ENCODE measurements around the gene SYT1. TPM values are rescaled to one million over a fixed set of nuclear protein-coding genes. Genes with fewer than 3 reads are reported as not detected.

SYT1 gene
- total RNA-seq, 1 experiment from 2014 or later = 1.3 TPM

- TF ChIP-seq CTCF (IDR thresholded peaks at IDR 0.05; ENCODE audit: unreplicated experiment) = no peak
- H3K4me1 Mint-ChIP-seq (ENCODE audit: low read depth, unreplicated experiment) = no peaks in the 10 kb centered on the region
- no peak for DNase-seq
Observed at GRCh38 chr12:78977304-78977867, 112.8 kb downstream of the SYT1 start.

DNA sequence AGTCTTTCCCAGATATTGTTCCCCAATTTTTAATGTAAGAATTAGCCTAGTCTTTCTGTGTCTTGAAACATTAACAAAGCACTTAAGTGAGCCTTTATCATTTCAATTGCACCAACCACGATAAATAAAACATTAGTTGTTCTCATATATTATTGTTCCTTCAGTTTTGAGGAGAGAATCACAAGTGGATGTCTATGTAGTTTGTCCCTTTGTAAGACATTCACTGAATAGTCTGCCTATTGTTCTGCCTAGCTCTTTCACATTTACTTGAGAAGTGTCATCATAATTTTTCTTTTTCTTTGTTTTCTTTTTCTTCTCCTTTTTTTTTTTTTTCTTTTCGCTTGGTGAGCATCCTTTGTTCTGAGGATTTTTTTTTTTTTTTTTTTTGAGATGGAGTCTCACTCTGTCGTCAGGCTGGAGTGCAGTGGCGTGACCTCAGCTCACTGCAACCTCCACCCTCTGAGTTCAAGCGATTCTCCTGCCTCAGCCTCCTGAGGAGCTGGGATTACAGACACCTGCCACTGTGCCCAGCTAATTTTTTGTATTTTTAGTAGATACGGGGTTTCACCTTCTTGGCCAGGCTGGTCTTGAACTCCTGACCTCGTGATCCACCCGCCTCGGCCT, 129.7 kb downstream of the SYT1 start:
- no peaks in the 10 kb centered on the region for H3K9me3 Mint-ChIP-seq (ENCODE audit: low read depth, unreplicated experiment)
- H3K36me3 Mint-ChIP-seq (ENCODE audit: insufficient read depth, unreplicated experiment) = no peaks in the 10 kb centered on the region
- CTCF ChIA-PET = interaction anchor here (0.7 kb wide), 1 partner anchor 802 kb away, joined by 4 read pairs; no protein-coding TSS in a partner anchor
- no peak for DNase-seq
- H3K4me3 Mint-ChIP-seq (ENCODE audit: low read depth, unreplicated experiment) = no peak overlapping the region
- H3K27me3 Mint-ChIP-seq (ENCODE audit: unreplicated experiment) = no peaks in the 10 kb centered on the region
- no peaks in the 10 kb centered on the region for H3K4me1 Mint-ChIP-seq (ENCODE audit: low read depth, unreplicated experiment)
- BruUV-seq (replicated peaks) = no TSS peak
- no peak overlapping the region for H3K27ac Mint-ChIP-seq (ENCODE audit: unreplicated experiment)
- no peak for TF ChIP-seq CTCF (IDR thresholded peaks at IDR 0.05; ENCODE audit: unreplicated experiment)
- intact Hi-C loops (cut with micrococcal nuclease; ENCODE audit: unreplicated experiment) = no loop called here

More at GRCh38 chr12:78977304-78977867, 112.8 kb downstream of the SYT1 start:
- H3K4me3 Mint-ChIP-seq (ENCODE audit: low read depth, unreplicated experiment) = no peak overlapping the region
- H3K9me3 Mint-ChIP-seq (ENCODE audit: low read depth, unreplicated experiment) = no peaks in the 10 kb centered on the region
- BruUV-seq (replicated peaks) = no TSS peak
- H3K27ac Mint-ChIP-seq (ENCODE audit: unreplicated experiment) = no peak overlapping the region
- CTCF ChIA-PET = no interaction called here
- H3K36me3 Mint-ChIP-seq (ENCODE audit: insufficient read depth, unreplicated experiment) = no peaks in the 10 kb centered on the region
- intact Hi-C loops (cut with micrococcal nuclease; ENCODE audit: unreplicated experiment) = no loop called here
- H3K27me3 Mint-ChIP-seq (ENCODE audit: unreplicated experiment) = no peaks in the 10 kb centered on the region

- no peak for TF ChIP-seq CTCF (IDR thresholded peaks at IDR 0.05; ENCODE audit: unreplicated experiment)
- intact Hi-C loops (cut with micrococcal nuclease; ENCODE audit: unreplicated experiment) = loop anchor here (10.0 kb wide), 1 partner anchor 344 kb away; no protein-coding TSS in a partner anchor
- CTCF ChIA-PET = interaction anchor here (0.7 kb wide), 1 partner anchor 829 kb away, joined by 4 read pairs; no protein-coding TSS in a partner anchor
- Mint-ChIP-seq H3K27ac (ENCODE audit: unreplicated experiment) (no peak overlapping the region), H3K4me3 (ENCODE audit: low read depth, unreplicated experiment) (no peak overlapping the region), H3K4me1 (ENCODE audit: low read depth, unreplicated experiment) (no peaks in the 10 kb centered on the region), H3K9me3 (ENCODE audit: low read depth, unreplicated experiment) (no peaks in the 10 kb centered on the region), H3K36me3 (ENCODE audit: insufficient read depth, unreplicated experiment) (no peaks in the 10 kb centered on the region), H3K27me3 (ENCODE audit: unreplicated experiment) (no peaks in the 10 kb centered on the region)
- BruUV-seq (replicated peaks) = no TSS peak
- no peak for DNase-seq
Observed at GRCh38 chr12:79000501-79000900, 135.9 kb downstream of the SYT1 start.

GRCh38 chr12:79001404-79001803, 136.8 kb downstream of the SYT1 start:
- intact Hi-C loops (cut with micrococcal nuclease; ENCODE audit: unreplicated experiment) = loop anchor here (10.0 kb wide), 1 partner anchor 343 kb away; no protein-coding TSS in a partner anchor
- H3K27me3 Mint-ChIP-seq (ENCODE audit: unreplicated experiment) = no peaks in the 10 kb centered on the region
- H3K27ac Mint-ChIP-seq (ENCODE audit: unreplicated experiment) = no peak overlapping the region
- no peaks in the 10 kb centered on the region for H3K9me3 Mint-ChIP-seq (ENCODE audit: low read depth, unreplicated experiment)
- CTCF ChIA-PET = no interaction called here
- DNase-seq = no peak
- H3K4me3 Mint-ChIP-seq (ENCODE audit: low read depth, unreplicated experiment) = no peak overlapping the region
- TF ChIP-seq CTCF (IDR thresholded peaks at IDR 0.05; ENCODE audit: unreplicated experiment) = no peak
- BruUV-seq (replicated peaks) = no TSS peak
- no peaks in the 10 kb centered on the region for H3K4me1 Mint-ChIP-seq (ENCODE audit: low read depth, unreplicated experiment)
- no peaks in the 10 kb centered on the region for H3K36me3 Mint-ChIP-seq (ENCODE audit: insufficient read depth, unreplicated experiment)

Data from Calu3 (cell line).